ENCODE data around the gene SDF2L1.
"Not testable (repeated sequence)": the region's sequence is repeated elsewhere in the genome, so short reads cannot be mapped to it uniquely, and the experiment has no call there.

- TF ChIP-seq CTCF, POLR2A (IDR thresholded peaks at IDR 0.05): not testable (repeated sequence)
These were observed 45.6 kb upstream of the SDF2L1 start for GRCh38 chr22:21596356-21597135.

Measured in prostate gland (tissue), 2 donors.